HepG2 (cell line): ENCODE data around the gene NDRG3. TPM values are rescaled to one million over a fixed set of nuclear protein-coding genes. Genes with fewer than 3 reads are reported as not detected.

Source experiments
- ATAC-seq: fragments of 200-7000 bp; cut with Tn5 transposase; 3 replicates; pipeline ENCODE4 v1.9.1; 2020; ENCODE audit warnings: mild to moderate bottlenecking, moderate library complexity
- BruUV-seq: library from RNA; stranded (reverse); fragments of 400-500 nt; replicated peaks from 2 replicates; lab custom pipeline; 2021; lab: Mats Ljungman, UMichigan
- CTCF ChIA-PET: fragments of 300-600 bp; formaldehyde crosslinking; extraction: SDS; loops from one replicate; lab custom pipeline; 2021; ENCODE audit warnings: low total read pairs, inconsistent platforms, low intra/inter-chr PET ratio; lab: Yijun Ruan, JAX
- POLR2A ChIA-PET: fragments of 350-600 bp; sonication (Branson Sonifier 250); formaldehyde crosslinking; loops from one replicate; lab custom pipeline; 2020; ENCODE audit warnings: antibody characterized with exemption, inconsistent platforms; lab: Yijun Ruan, JAX
- DNase-seq: peaks from one replicate; pipeline ENCODE4 v3.0.0-alpha.2; 2015; ENCODE audit warnings: low spot score
- FAIRE-seq: peaks from 3 replicates; lab custom pipeline; 2011; peaks lifted over from hg19 to GRCh38; lab: Jason Lieb, UNC
- H2AFZ ChIP-seq: one replicate; pipeline ENCODE4 v1.6.1; 2011; ENCODE audit warnings: low read length, inconsistent platforms
- H3K27ac ChIP-seq: fragments of 300-600 bp; 3 replicates; pipeline ENCODE4 v1.8.0; 2011; ENCODE audit warnings: mixed run types, mild to moderate bottlenecking, mixed read lengths, low read length, inconsistent platforms; ENCODE audit not compliant: insufficient read depth; ENCODE audit errors: extremely low read length
- H3K27me3 ChIP-seq, 2 experiments: fragments of 200-600 bp in 1 of 2; 2 replicates in 1 of 2; 3 replicates in 1 of 2; pipeline versions ENCODE4 v1.6.0 to v1.8.0; 2011; ENCODE audit warnings: low read length in 2 of 2, mild to moderate bottlenecking in 2 of 2, moderate library complexity in 2 of 2, inconsistent platforms in 1 of 2; ENCODE audit not compliant: insufficient read depth in 2 of 2, control insufficient read depth in 1 of 2
- H3K36me3 ChIP-seq, 2 experiments: fragments of 200-600 bp in 1 of 2; replicated peaks in 1 of 2; 2 replicates in 1 of 2; 3 replicates in 1 of 2; pipeline versions ENCODE4 v1.5.1 to v1.8.0; 2011; ENCODE audit warnings: low read length in 2 of 2, inconsistent platforms in 1 of 2; ENCODE audit not compliant: insufficient read depth in 2 of 2, control insufficient read depth in 1 of 2
- H3K4me1 ChIP-seq: 2 replicates; pipeline ENCODE4 v1.5.1; 2012; ENCODE audit warnings: low read length, inconsistent platforms; ENCODE audit not compliant: insufficient read depth
- H3K4me2 ChIP-seq: 2 replicates; pipeline ENCODE4 v1.6.0; 2011; ENCODE audit warnings: low read depth, low read length, inconsistent platforms
- H3K4me3 ChIP-seq, 3 experiments: fragments of 200-600 bp in 1 of 3; sonication (generic), shearing (Covaris generic) in 1 of 3; replicated peaks in 1 of 3; 2 replicates each; pipeline ENCODE4 v1.5.1; 2011 to 2016; ENCODE audit warnings: low read length in 3 of 3, inconsistent platforms in 2 of 3, low read depth in 2 of 3, mild to moderate bottlenecking in 2 of 3, control low read depth in 1 of 3, mixed read lengths in 1 of 3; ENCODE audit not compliant: insufficient read depth in 1 of 3
- H3K79me2 ChIP-seq: one replicate; pipeline ENCODE4 v1.6.1; 2011; ENCODE audit warnings: low read length, inconsistent platforms; ENCODE audit not compliant: insufficient read depth
- H3K9ac ChIP-seq: 2 replicates; pipeline ENCODE4 v1.6.0; 2011; ENCODE audit warnings: mild to moderate bottlenecking, low read depth, low read length, inconsistent platforms; ENCODE audit not compliant: insufficient read depth
- H3K9me3 ChIP-seq: 2 replicates; pipeline ENCODE4 v1.5.1; 2012; ENCODE audit warnings: mild to moderate bottlenecking, low read length
- H4K20me1 ChIP-seq: 2 replicates; pipeline ENCODE4 v1.6.0; 2011; ENCODE audit warnings: inconsistent platforms, mild to moderate bottlenecking, low read length, moderate library complexity; ENCODE audit not compliant: insufficient read depth
- ATF1 ChIP-seq: IDR thresholded peaks from 2 replicates; pipeline ENCODE4 v1.6.1; 2016; ENCODE audit warnings: mild to moderate bottlenecking, control low read depth
- BRD4 ChIP-seq: sonication (generic); formaldehyde crosslinking; IDR thresholded peaks from 2 replicates; pipeline ENCODE4 v1.4.0; 2020; ENCODE audit warnings: missing genetic modification reagents
- ESRRA ChIP-seq: sonication (generic); formaldehyde crosslinking; IDR thresholded peaks from 2 replicates; pipeline ENCODE4 v1.5.1; 2020; ENCODE audit warnings: mild to moderate bottlenecking, low read depth, missing genetic modification reagents
- HBP1 ChIP-seq: IDR thresholded peaks from 2 replicates; pipeline ENCODE4 v1.6.1; 2016; ENCODE audit warnings: low read depth, control low read depth
- HHEX ChIP-seq: IDR thresholded peaks from 2 replicates; pipeline ENCODE4 v1.6.1; 2016; ENCODE audit warnings: control low read depth
- KMT2B ChIP-seq: IDR thresholded peaks from 2 replicates; pipeline ENCODE4 v1.6.1; 2016; ENCODE audit warnings: missing genetic modification reagents, missing compliant biosample characterization
- MAFF ChIP-seq: IDR thresholded peaks from 2 replicates; pipeline ENCODE4 v1.6.1; 2011; ENCODE audit warnings: low read depth, low read length, improper control_type of control experiment
- MIER3 ChIP-seq: IDR thresholded peaks from 2 replicates; pipeline ENCODE4 v1.6.1; 2016; ENCODE audit warnings: missing compliant biosample characterization, borderline replicate concordance
- NFYC ChIP-seq: IDR thresholded peaks from 2 replicates; pipeline ENCODE4 v1.6.1; 2016; ENCODE audit warnings: missing genetic modification reagents, missing compliant biosample characterization
- RCOR2 ChIP-seq: IDR thresholded peaks from 2 replicates; pipeline ENCODE4 v1.6.1; 2016; ENCODE audit warnings: missing biosample characterization, missing genetic modification reagents
- SMARCC2 ChIP-seq: fragments of 450-650 bp; IDR thresholded peaks from 2 replicates; pipeline ENCODE4 v1.6.1; 2017; ENCODE audit warnings: antibody characterized with exemption, mild to moderate bottlenecking
- SPEN ChIP-seq: sonication (generic); formaldehyde crosslinking; IDR thresholded peaks from 2 replicates; pipeline ENCODE4 v1.5.1; 2020; ENCODE audit warnings: low read depth, mild to moderate bottlenecking, missing genetic modification reagents
- STAG1 ChIP-seq: sonication (generic); formaldehyde crosslinking; IDR thresholded peaks from 2 replicates; pipeline ENCODE4 v1.4.0; 2020; ENCODE audit warnings: missing genetic modification reagents
- TBX3 ChIP-seq: fragments of 450-650 bp; IDR thresholded peaks from 2 replicates; pipeline ENCODE4 v1.6.1; 2017; ENCODE audit warnings: antibody characterized with exemption, mild to moderate bottlenecking, inconsistent platforms, borderline replicate concordance
- TEAD2 ChIP-seq: sonication (generic); formaldehyde crosslinking; IDR thresholded peaks from 2 replicates; pipeline ENCODE4 v1.9.0; 2021; ENCODE audit warnings: missing genetic modification reagents
- TOE1 ChIP-seq: sonication (generic); formaldehyde crosslinking; IDR thresholded peaks from 2 replicates; pipeline ENCODE4 v1.4.0; 2020; ENCODE audit warnings: mild to moderate bottlenecking, missing genetic modification reagents
- ZBTB37 ChIP-seq: sonication (generic); formaldehyde crosslinking; IDR thresholded peaks from 2 replicates; pipeline ENCODE4 v1.4.0; 2020; ENCODE audit warnings: mild to moderate bottlenecking, missing genetic modification reagents
- ZNF367 ChIP-seq: sonication (generic); formaldehyde crosslinking; IDR thresholded peaks from 2 replicates; pipeline ENCODE4 v1.4.0; 2020; ENCODE audit warnings: missing genetic modification reagents, borderline replicate concordance
- ZNF414 ChIP-seq: sonication (generic); formaldehyde crosslinking; IDR thresholded peaks from 2 replicates; pipeline ENCODE4 v1.5.0; 2020; ENCODE audit warnings: missing genetic modification reagents
- ZNF546 ChIP-seq: sonication (generic); formaldehyde crosslinking; conservative IDR thresholded peaks from 2 replicates; pipeline ENCODE4 v1.8.1; 2023; ENCODE audit warnings: mild to moderate bottlenecking, missing genetic modification reagents
- ZNF652 ChIP-seq: IDR thresholded peaks from 2 replicates; pipeline ENCODE4 v1.6.1; 2016; ENCODE audit warnings: low read depth, borderline replicate concordance
- ZNF841 ChIP-seq: sonication (generic); formaldehyde crosslinking; IDR thresholded peaks from 2 replicates; pipeline ENCODE4 v1.8.1; 2023; ENCODE audit warnings: missing genetic modification reagents, borderline replicate concordance
- ZSCAN25 ChIP-seq: sonication (generic); formaldehyde crosslinking; IDR thresholded peaks from 2 replicates; pipeline ENCODE4 v1.8.0; 2022; ENCODE audit warnings: mild to moderate bottlenecking, missing genetic modification reagents
- whole genome bisulfite sequencing: methylation state at CpG from one replicate; pipeline ENCODE4 v1.1.6; 2017; ENCODE audit warnings: low lambda C conversion rate; 5-methylcytosine and 5-hydroxymethylcytosine counted together
- in situ Hi-C: cut with HindIII; loops from 2 replicates; pipeline ENCODE4 v1.10.0; 2017; ENCODE audit warnings: low pct_unique_long_range_greater_than_20kb; ENCODE audit not compliant: extremely low pct_ligation_motif_present
- intact Hi-C: fragments of 100-400 bp; cut with micrococcal nuclease; formaldehyde crosslinking; loops from one replicate; pipeline ENCODE4 v1.10.0; 2022; ENCODE audit not compliant: unreplicated experiment
- polyA plus RNA-seq, 8 experiments: library from polyadenylated mRNA; depleted of rRNA in 3 of 8; stranded (reverse) in 7 of 8; unstranded in 1 of 8; fragments of >200 nt; fragmentation: Illumina TruSeq in 4 of 8; extraction: Trizol in 4 of 8; gene quantifications; 2 replicates each; pipeline versions ENCODE4 v1.2.1 to v1.2.3, GENCODE V29; 2011 to 2016; ENCODE audit warnings: low read depth in 4 of 8, missing spikeins in 1 of 8, mixed read lengths in 1 of 8; ENCODE audit not compliant: insufficient read depth in 1 of 8
- total RNA-seq, 5 experiments: library from RNA; depleted of rRNA; stranded (reverse); fragments of >200 nt; fragmentation: Illumina TruSeq; extraction: Trizol; gene quantifications; 2 replicates each; pipeline ENCODE4 v1.2.3, GENCODE V29; 2016; ENCODE audit warnings: low read depth in 1 of 5

NDRG3 gene
- total and polyA plus RNA-seq, 2 of the 13 experiments (the other 11 are each of a cell fraction or from before 2014, with no cell fraction given): 36.0 to 40.5 TPM

- no peaks in the 10 kb centered on the region for H3K9me3 ChIP-seq
- 2% methylated on average over 38 of the region's 44 CpGs for WGBS
- H2AFZ ChIP-seq: no peak overlapping the region
- H3K4me1 ChIP-seq: peaks cover 18% of the 10 kb centered on the region
- no TSS peak for BruUV-seq
- peak overlapping the region; percentile 75 to 98 (median 93) for H3K4me3 ChIP-seq
- H3K27ac ChIP-seq: peak overlapping the region; percentile 47
- ChIA-PET CTCF (no interaction called here), POLR2A (interaction anchor here (0.7 to 2.7 kb wide), 15 partner anchors 9 to 279 kb away, joined by 3 to 19 read pairs (median 3); partner anchors contain the start of genes DSN1, RAB5IF and TLDC2)
- in situ Hi-C loops (no loop called here), intact Hi-C loops (no loop called here)
- peaks cover 11% of the 10 kb centered on the region for H3K79me2 ChIP-seq
- no peaks in the 10 kb centered on the region for H4K20me1 ChIP-seq
- peak overlapping the region; percentile 73 for H3K9ac ChIP-seq
- no peaks in the 10 kb centered on the region for H3K36me3 ChIP-seq
- no peaks in the 10 kb centered on the region; a peak in 1 of 5 replicates for H3K27me3 ChIP-seq
- DNase-seq: peak; percentile 34
- H3K4me2 ChIP-seq: peak overlapping the region; percentile 96
- peak; percentile 77 for ATAC-seq
- no peak for FAIRE-seq
- TF ChIP-seq ZBTB37 (CRISPR knock-in tag) (no peak), HHEX (CRISPR knock-in tag) (no peak), MIER3 (peak; percentile 11; the same call in 1 of the 2 replicates), NFYC (CRISPR knock-in tag) (no peak), SMARCC2 (no peak), RCOR2 (CRISPR knock-in tag) (0 out of 2 replicates have a peak, but pooled peaks have one; percentile 32), MAFF (no peak), ESRRA (CRISPR knock-in tag) (peak; percentile 75; the same call in 1 of the 2 replicates), ZNF367 (CRISPR knock-in tag) (no peak), TBX3 (no peak), ZNF652 (CRISPR knock-in tag) (no peak), ZNF546 (no peak), KMT2B (CRISPR knock-in tag) (no peak; the same call in 1 of the 2 replicates), HBP1 (no peak; the same call in 1 of the 2 replicates), SPEN (CRISPR knock-in tag) (no peak), TOE1 (CRISPR knock-in tag) (no peak), ZNF414 (no peak), BRD4 (CRISPR knock-in tag) (0 out of 2 replicates have a peak, but pooled peaks have one; percentile 55), TEAD2 (CRISPR knock-in tag) (no peak), ZSCAN25 (CRISPR knock-in tag) (peak; percentile 65; the same call in 1 of the 2 replicates), STAG1 (CRISPR knock-in tag) (no peak; the same call in 1 of the 2 replicates), ZNF841 (CRISPR knock-in tag) (no peak), ATF1 (CRISPR knock-in tag) (no peak)
Measured at GRCh38 chr20:36745234-36745926, 510 bp downstream of the NDRG3 start.
